HepG2 (cell line): ENCODE data around the gene REEP2. TPM values are rescaled to one million over a fixed set of nuclear protein-coding genes. Genes with fewer than 3 reads are reported as not detected.

ENCODE experiments used
- ATAC-seq: fragments of 200-7000 bp; cut with Tn5 transposase; 3 replicates; pipeline ENCODE4 v1.9.1; 2020; ENCODE audit warnings: mild to moderate bottlenecking, moderate library complexity
- BruUV-seq: library from RNA; stranded (reverse); fragments of 400-500 nt; replicated peaks from 2 replicates; lab custom pipeline; 2021; lab: Mats Ljungman, UMichigan
- CTCF ChIA-PET: fragments of 300-600 bp; formaldehyde crosslinking; extraction: SDS; loops from one replicate; lab custom pipeline; 2021; ENCODE audit warnings: low total read pairs, inconsistent platforms, low intra/inter-chr PET ratio; lab: Yijun Ruan, JAX
- POLR2A ChIA-PET: fragments of 350-600 bp; sonication (Branson Sonifier 250); formaldehyde crosslinking; loops from one replicate; lab custom pipeline; 2020; ENCODE audit warnings: antibody characterized with exemption, inconsistent platforms; lab: Yijun Ruan, JAX
- DNase-seq: peaks from one replicate; pipeline ENCODE4 v3.0.0-alpha.2; 2015; ENCODE audit warnings: low spot score
- FAIRE-seq: peaks from 3 replicates; lab custom pipeline; 2011; peaks lifted over from hg19 to GRCh38; lab: Jason Lieb, UNC
- H2AFZ ChIP-seq: one replicate; pipeline ENCODE4 v1.6.1; 2011; ENCODE audit warnings: low read length, inconsistent platforms
- H3K27ac ChIP-seq: fragments of 300-600 bp; 3 replicates; pipeline ENCODE4 v1.8.0; 2011; ENCODE audit warnings: mixed run types, mild to moderate bottlenecking, mixed read lengths, low read length, inconsistent platforms; ENCODE audit not compliant: insufficient read depth; ENCODE audit errors: extremely low read length
- H3K27me3 ChIP-seq, 2 experiments: fragments of 200-600 bp in 1 of 2; 2 replicates in 1 of 2; 3 replicates in 1 of 2; pipeline versions ENCODE4 v1.6.0 to v1.8.0; 2011; ENCODE audit warnings: low read length in 2 of 2, mild to moderate bottlenecking in 2 of 2, moderate library complexity in 2 of 2, inconsistent platforms in 1 of 2; ENCODE audit not compliant: insufficient read depth in 2 of 2, control insufficient read depth in 1 of 2
- H3K36me3 ChIP-seq, 2 experiments: fragments of 200-600 bp in 1 of 2; replicated peaks in 1 of 2; 2 replicates in 1 of 2; 3 replicates in 1 of 2; pipeline versions ENCODE4 v1.5.1 to v1.8.0; 2011; ENCODE audit warnings: low read length in 2 of 2, inconsistent platforms in 1 of 2; ENCODE audit not compliant: insufficient read depth in 2 of 2, control insufficient read depth in 1 of 2
- H3K4me1 ChIP-seq: 2 replicates; pipeline ENCODE4 v1.5.1; 2012; ENCODE audit warnings: low read length, inconsistent platforms; ENCODE audit not compliant: insufficient read depth
- H3K4me2 ChIP-seq: 2 replicates; pipeline ENCODE4 v1.6.0; 2011; ENCODE audit warnings: low read depth, low read length, inconsistent platforms
- H3K4me3 ChIP-seq, 3 experiments: fragments of 200-600 bp in 1 of 3; sonication (generic), shearing (Covaris generic) in 1 of 3; replicated peaks in 1 of 3; 2 replicates each; pipeline ENCODE4 v1.5.1; 2011 to 2016; ENCODE audit warnings: low read length in 3 of 3, inconsistent platforms in 2 of 3, low read depth in 2 of 3, mild to moderate bottlenecking in 2 of 3, control low read depth in 1 of 3, mixed read lengths in 1 of 3; ENCODE audit not compliant: insufficient read depth in 1 of 3
- H3K79me2 ChIP-seq: one replicate; pipeline ENCODE4 v1.6.1; 2011; ENCODE audit warnings: low read length, inconsistent platforms; ENCODE audit not compliant: insufficient read depth
- H3K9ac ChIP-seq: 2 replicates; pipeline ENCODE4 v1.6.0; 2011; ENCODE audit warnings: mild to moderate bottlenecking, low read depth, low read length, inconsistent platforms; ENCODE audit not compliant: insufficient read depth
- H3K9me3 ChIP-seq: 2 replicates; pipeline ENCODE4 v1.5.1; 2012; ENCODE audit warnings: mild to moderate bottlenecking, low read length
- H4K20me1 ChIP-seq: 2 replicates; pipeline ENCODE4 v1.6.0; 2011; ENCODE audit warnings: inconsistent platforms, mild to moderate bottlenecking, low read length, moderate library complexity; ENCODE audit not compliant: insufficient read depth
- DRAP1 ChIP-seq: IDR thresholded peaks from 2 replicates; pipeline ENCODE4 v1.6.1; 2016; ENCODE audit warnings: missing genetic modification reagents, missing compliant biosample characterization
- E2F2 ChIP-seq: sonication (generic); formaldehyde crosslinking; IDR thresholded peaks from 2 replicates; pipeline ENCODE4 v1.4.0; 2020; ENCODE audit warnings: missing genetic modification reagents, borderline replicate concordance
- ERF ChIP-seq: IDR thresholded peaks from 2 replicates; pipeline ENCODE4 v1.6.1; 2018; ENCODE audit warnings: missing biosample characterization, missing genetic modification reagents
- FOXK1 ChIP-seq: sonication (generic); formaldehyde crosslinking; IDR thresholded peaks from 2 replicates; pipeline ENCODE4 v1.4.0; 2020; ENCODE audit warnings: low read depth, missing genetic modification reagents, borderline replicate concordance
- HMG20A ChIP-seq: IDR thresholded peaks from 2 replicates; pipeline ENCODE4 v1.6.1; 2016; ENCODE audit warnings: borderline replicate concordance
- NFYB ChIP-seq: sonication (generic); formaldehyde crosslinking; IDR thresholded peaks from 2 replicates; pipeline ENCODE4 v1.4.0; 2020; ENCODE audit warnings: missing genetic modification reagents
- NFYC ChIP-seq: IDR thresholded peaks from 2 replicates; pipeline ENCODE4 v1.6.1; 2016; ENCODE audit warnings: missing genetic modification reagents, missing compliant biosample characterization
- RAD51 ChIP-seq: fragments of 450-650 bp; IDR thresholded peaks from 2 replicates; pipeline ENCODE4 v1.6.1; 2016; ENCODE audit warnings: borderline replicate concordance
- RBAK ChIP-seq: sonication (generic); formaldehyde crosslinking; IDR thresholded peaks from 2 replicates; pipeline ENCODE4 v1.5.1; 2020; ENCODE audit warnings: mild to moderate bottlenecking, missing genetic modification reagents
- SAP130 ChIP-seq: IDR thresholded peaks from 2 replicates; pipeline ENCODE4 v1.6.1; 2016; ENCODE audit warnings: low read depth
- TOE1 ChIP-seq: sonication (generic); formaldehyde crosslinking; IDR thresholded peaks from 2 replicates; pipeline ENCODE4 v1.4.0; 2020; ENCODE audit warnings: mild to moderate bottlenecking, missing genetic modification reagents
- YEATS2 ChIP-seq: sonication (generic); formaldehyde crosslinking; IDR thresholded peaks from 2 replicates; pipeline ENCODE4 v1.4.0; 2020; ENCODE audit warnings: missing genetic modification reagents, borderline replicate concordance
- ZBTB25 ChIP-seq: IDR thresholded peaks from 2 replicates; pipeline ENCODE4 v1.6.1; 2018; ENCODE audit warnings: missing genetic modification reagents
- ZFX ChIP-seq: sonication (generic); formaldehyde crosslinking; IDR thresholded peaks from 2 replicates; pipeline ENCODE4 v1.4.0; 2020; ENCODE audit warnings: mild to moderate bottlenecking, low read depth, missing genetic modification reagents, moderate library complexity
- ZNF703 ChIP-seq: sonication (generic); formaldehyde crosslinking; IDR thresholded peaks from 2 replicates; pipeline ENCODE4 v1.5.1; 2020; ENCODE audit warnings: missing genetic modification reagents, mild to moderate bottlenecking, moderate library complexity, borderline replicate concordance
- ZNF775 ChIP-seq: sonication (generic); formaldehyde crosslinking; IDR thresholded peaks from 2 replicates; pipeline ENCODE4 v1.4.0; 2020; ENCODE audit warnings: missing genetic modification reagents, mild to moderate bottlenecking, moderate library complexity, borderline replicate concordance
- ZNF816 ChIP-seq: sonication (generic); formaldehyde crosslinking; IDR thresholded peaks from 2 replicates; pipeline ENCODE4 v1.8.0; 2022; ENCODE audit warnings: missing genetic modification reagents, mild to moderate bottlenecking, borderline replicate concordance
- WGBS: methylation state at CpG from one replicate; pipeline ENCODE4 v1.1.6; 2017; ENCODE audit warnings: low lambda C conversion rate; 5-methylcytosine and 5-hydroxymethylcytosine counted together
- in situ Hi-C: cut with HindIII; loops from 2 replicates; pipeline ENCODE4 v1.10.0; 2017; ENCODE audit warnings: low pct_unique_long_range_greater_than_20kb; ENCODE audit not compliant: extremely low pct_ligation_motif_present
- intact Hi-C: fragments of 100-400 bp; cut with micrococcal nuclease; formaldehyde crosslinking; loops from one replicate; pipeline ENCODE4 v1.10.0; 2022; ENCODE audit not compliant: unreplicated experiment
- polyA plus RNA-seq, 8 experiments: library from polyadenylated mRNA; depleted of rRNA in 3 of 8; stranded (reverse) in 7 of 8; unstranded in 1 of 8; fragments of >200 nt; fragmentation: Illumina TruSeq in 4 of 8; extraction: Trizol in 4 of 8; gene quantifications; 2 replicates each; pipeline versions ENCODE4 v1.2.1 to v1.2.3, GENCODE V29; 2011 to 2016; ENCODE audit warnings: low read depth in 4 of 8, missing spikeins in 1 of 8, mixed read lengths in 1 of 8; ENCODE audit not compliant: insufficient read depth in 1 of 8
- total RNA-seq, 5 experiments: library from RNA; depleted of rRNA; stranded (reverse); fragments of >200 nt; fragmentation: Illumina TruSeq; extraction: Trizol; gene quantifications; 2 replicates each; pipeline ENCODE4 v1.2.3, GENCODE V29; 2016; ENCODE audit warnings: low read depth in 1 of 5
- TF ChIP-seq, protein P1 (sequence below), 2 experiments: sonication (generic) in 1 of 2; formaldehyde crosslinking in 1 of 2; IDR thresholded peaks; 2 replicates each; pipeline versions ENCODE4 v1.5.1 to v1.6.1; 2011 to 2020; ENCODE audit warnings: borderline replicate concordance in 1 of 2, low read depth in 1 of 2, low read length in 1 of 2, mild to moderate bottlenecking in 1 of 2, missing genetic modification reagents in 1 of 2, moderate library complexity in 1 of 2

Gene REEP2
- total and polyA plus RNA-seq, 2 of the 13 experiments (the other 11 are each of a cell fraction or from before 2014, with no cell fraction given), result 5.3 to 7.8 TPM

DNA sequence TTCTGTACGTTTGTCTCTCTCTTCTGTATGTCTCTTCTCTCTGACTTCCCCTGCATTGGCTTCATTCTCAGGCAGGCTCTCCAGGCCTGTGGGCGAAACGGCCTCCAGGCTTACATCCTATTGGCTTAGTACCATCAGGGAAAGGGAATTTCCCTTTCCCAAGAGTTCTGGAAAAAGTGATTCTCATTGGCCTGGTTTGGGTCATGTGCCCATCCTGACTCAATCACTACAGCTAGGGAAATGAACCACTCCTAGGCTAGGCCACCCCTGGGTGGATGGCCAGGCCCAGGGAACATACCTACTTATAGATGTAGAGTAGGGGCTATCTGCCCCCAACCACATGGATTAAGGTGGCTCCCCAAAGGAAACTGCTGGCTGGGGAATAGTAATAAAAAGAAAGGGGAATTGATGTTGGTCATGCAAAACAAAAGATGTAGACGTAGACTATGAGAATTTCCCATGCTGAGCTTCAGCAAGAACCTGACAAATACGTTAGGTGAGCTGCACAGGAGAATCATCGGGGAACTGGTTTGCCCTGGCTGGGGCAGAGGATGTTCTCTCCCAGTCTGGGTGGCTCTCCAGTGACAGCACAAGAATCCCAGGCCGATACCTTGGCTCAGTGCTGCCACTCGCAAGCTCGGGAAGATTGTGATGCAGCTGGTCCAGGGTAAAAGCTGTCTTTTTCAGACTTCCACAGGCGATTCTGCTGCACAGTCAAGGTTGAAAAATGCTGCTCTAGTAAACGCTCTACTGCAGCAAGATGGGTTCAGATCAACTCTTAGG is 22.7 kb downstream of the REEP2 start:
- DNase-seq (no peak), FAIRE-seq (peak; percentile 37), ATAC-seq (no peak)
- no peaks in the 10 kb centered on the region for H3K9me3 ChIP-seq
- H3K79me2 ChIP-seq, result no peaks in the 10 kb centered on the region
- no TSS peak for BruUV-seq
- intact Hi-C loops (no loop called here), in situ Hi-C loops (loop anchor here (5.0 kb wide), 1 partner anchor 81 kb away; the partner anchor contains the start of gene ETF1)
- peaks cover 61% of the 10 kb centered on the region for H3K4me1 ChIP-seq
- peak overlapping the region; percentile 58 for H3K4me2 ChIP-seq
- H3K27me3 ChIP-seq, result peaks cover 2 to 24% of the 10 kb centered on the region in 2 experiments; a peak in 3 of 5 replicates
- no peaks in the 10 kb centered on the region; the same call in 1 of the 2 replicates for H4K20me1 ChIP-seq
- H3K9ac ChIP-seq, result peak overlapping the region; percentile 45; the same call in 1 of the 2 replicates
- ChIA-PET POLR2A (interaction anchor here (1.1 to 1.4 kb wide), 2 partner anchors 42 to 107 kb away, joined by 3 to 4 read pairs; no protein-coding TSS in a partner anchor), CTCF (interaction anchor here (1.3 kb wide), 1 partner anchor 11 kb away, joined by 4 read pairs; no protein-coding TSS in a partner anchor)
- H3K27ac ChIP-seq, result no peak overlapping the region
- 8% methylated on average over 8 of the region's 11 CpGs for WGBS
- peak overlapping the region in 1 of 3 experiments; percentile 14; a peak in 1 of 6 replicates for H3K4me3 ChIP-seq
- H3K36me3 ChIP-seq, result no peaks in the 10 kb centered on the region
- no peak overlapping the region for H2AFZ ChIP-seq
- TF ChIP-seq, protein P1, sequence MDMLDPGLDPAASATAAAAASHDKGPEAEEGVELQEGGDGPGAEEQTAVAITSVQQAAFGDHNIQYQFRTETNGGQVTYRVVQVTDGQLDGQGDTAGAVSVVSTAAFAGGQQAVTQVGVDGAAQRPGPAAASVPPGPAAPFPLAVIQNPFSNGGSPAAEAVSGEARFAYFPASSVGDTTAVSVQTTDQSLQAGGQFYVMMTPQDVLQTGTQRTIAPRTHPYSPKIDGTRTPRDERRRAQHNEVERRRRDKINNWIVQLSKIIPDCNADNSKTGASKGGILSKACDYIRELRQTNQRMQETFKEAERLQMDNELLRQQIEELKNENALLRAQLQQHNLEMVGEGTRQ (IDR thresholded peaks at IDR 0.05; ENCODE audit: low read depth, low read length), result peak; percentile 81
- TF ChIP-seq, protein P1 (CRISPR knock-in tag; IDR thresholded peaks at IDR 0.05; ENCODE audit: borderline replicate concordance), result peak; percentile 79; the same call in 1 of the 2 replicates
- TF ChIP-seq ERF (CRISPR knock-in tag) (no peak), RAD51 (peak; percentile 38; the same call in 1 of the 2 replicates), TOE1 (CRISPR knock-in tag) (no peak), ZBTB25 (CRISPR knock-in tag) (no peak), RBAK (CRISPR knock-in tag) (no peak), NFYB (CRISPR knock-in tag) (peak; percentile 34), ZNF703 (CRISPR knock-in tag) (no peak), HMG20A (CRISPR knock-in tag) (no peak), FOXK1 (CRISPR knock-in tag) (0 out of 2 replicates have a peak, but pooled peaks have one; percentile 33), NFYC (CRISPR knock-in tag) (peak; percentile 57), DRAP1 (CRISPR knock-in tag) (0 out of 2 replicates have a peak, but pooled peaks have one; percentile 39), E2F2 (no peak), ZNF816 (CRISPR knock-in tag) (0 out of 2 replicates have a peak, but pooled peaks have one; percentile 27), YEATS2 (peak; percentile 17; the same call in 1 of the 2 replicates), SAP130 (CRISPR knock-in tag) (0 out of 2 replicates have a peak, but pooled peaks have one; percentile 14), ZFX (CRISPR knock-in tag) (peak; percentile 50; the same call in 1 of the 2 replicates), ZNF775 (CRISPR knock-in tag) (no peak)
